Measurements from ENCODE around the gene ATG4A. TPM values are rescaled to one million over a fixed set of nuclear protein-coding genes. Genes with fewer than 3 reads are reported as not detected.

The ATG4A gene
- total RNA-seq, 4 donors from 2014 or later: 18.3 to 22.1 (median 20.4) TPM

GRCh38 chrX:108123591-108124366 lies 32.2 kb downstream of the ATG4A start:
- Histone ChIP-seq H3K4me3 (no peak overlapping the region), H3K36me3 (no peaks in the 10 kb centered on the region), H3K27ac (peak overlapping the region in 3 of 4 donors; percentile 12 to 46 (median 38)), H3K4me1 (peaks cover 5 to 19% of the 10 kb centered on the region in 2 donors), H3K9me3 (no peaks in the 10 kb centered on the region), H3K27me3 (no peaks in the 10 kb centered on the region)
- peak in 1 of 2 donors; percentile 13 for DNase-seq
- ATAC-seq: peak in 1 of 2 donors; percentile 80
- in situ Hi-C loops (cut with MboI; ENCODE audit: low sequenced_read_pairs in 4 of 4) (no loop called here), intact Hi-C loops (cut with DNase I; ENCODE audit: low total_unique reads) (loop anchor here (5.0 kb wide), 1 partner anchor 1511 kb away; the partner anchor contains the start of gene RADX)
- TF ChIP-seq CTCF (IDR thresholded peaks at IDR 0.05 in 4 of 5, conservative IDR thresholded peaks at IDR 0.05 in 1 of 5) (no peak), POLR2A (IDR thresholded peaks at IDR 0.05) (no peak)

GRCh38 chrX:108126661-108127060 lies 35.1 kb downstream of the ATG4A start:
- intact Hi-C loops (cut with DNase I; ENCODE audit: low total_unique reads): no loop called here
- H3K9me3 ChIP-seq: no peaks in the 10 kb centered on the region
- in situ Hi-C loops (cut with MboI; ENCODE audit: low sequenced_read_pairs in 4 of 4): no loop called here
- TF ChIP-seq POLR2A (IDR thresholded peaks at IDR 0.05): no peak
- TF ChIP-seq CTCF (IDR thresholded peaks at IDR 0.05 in 4 of 5, conservative IDR thresholded peaks at IDR 0.05 in 1 of 5): no peak
- no peak overlapping the region for H3K27ac ChIP-seq
- H3K4me1 ChIP-seq: peaks cover 0 to 13% of the 10 kb centered on the region in 2 donors
- H3K27me3 ChIP-seq: no peaks in the 10 kb centered on the region
- H3K4me3 ChIP-seq: no peak overlapping the region
- no peaks in the 10 kb centered on the region for H3K36me3 ChIP-seq
- no peak for DNase-seq
- ATAC-seq: no peak

GRCh38 chrX:108127152-108127551 lies 35.6 kb downstream of the ATG4A start:
- ATAC-seq (no peak), DNase-seq (no peak)
- Histone ChIP-seq H3K9me3 (no peaks in the 10 kb centered on the region), H3K4me1 (peaks cover 0 to 13% of the 10 kb centered on the region in 2 donors), H3K4me3 (no peak overlapping the region), H3K27ac (no peak overlapping the region), H3K27me3 (no peaks in the 10 kb centered on the region), H3K36me3 (no peaks in the 10 kb centered on the region)
- no peak for TF ChIP-seq POLR2A (IDR thresholded peaks at IDR 0.05)
- no peak for TF ChIP-seq CTCF (IDR thresholded peaks at IDR 0.05 in 4 of 5, conservative IDR thresholded peaks at IDR 0.05 in 1 of 5)
- intact Hi-C loops (cut with DNase I; ENCODE audit: low total_unique reads) (no loop called here), in situ Hi-C loops (cut with MboI; ENCODE audit: low sequenced_read_pairs in 4 of 4) (no loop called here)

- TF ChIP-seq POLR2A (IDR thresholded peaks at IDR 0.05): no peak
- TF ChIP-seq CTCF (IDR thresholded peaks at IDR 0.05 in 4 of 5, conservative IDR thresholded peaks at IDR 0.05 in 1 of 5): no peak
- H3K27me3 ChIP-seq: no peaks in the 10 kb centered on the region
Measured at GRCh38 chrX:108130889-108131288, 39.3 kb downstream of the ATG4A start.

More at GRCh38 chrX:108130889-108131288, 39.3 kb downstream of the ATG4A start:
- no peak for ATAC-seq
- Histone ChIP-seq H3K36me3 (no peaks in the 10 kb centered on the region), H3K4me1 (no peaks in the 10 kb centered on the region), H3K9me3 (no peaks in the 10 kb centered on the region), H3K27ac (peak overlapping the region in 2 of 4 donors; percentile 48 to 54), H3K4me3 (no peak overlapping the region)
- intact Hi-C loops (cut with DNase I; ENCODE audit: low total_unique reads) (no loop called here), in situ Hi-C loops (cut with MboI; ENCODE audit: low sequenced_read_pairs in 4 of 4) (no loop called here)
- DNase-seq: no peak
